Hematopoietic multipotent progenitor cell treated with erythropoietin and hydrocortisone succinate and interleukin-3 and kit ligand, for 8 days (in vitro differentiated cells): ENCODE data around the gene SLC7A7.
"Not testable (repeated sequence)": the region's sequence is repeated elsewhere in the genome, so short reads cannot be mapped to it uniquely, and the experiment has no call there.

Source experiments
- DNase-seq: peaks from one replicate; pipeline ENCODE4 v3.0.0-alpha.2; 2015

SLC7A7 gene

GRCh38 chr14:22820731-22821130 lies 5.5 kb upstream of the SLC7A7 start:
- DNase-seq = no peak

- no peak for DNase-seq
Measured at GRCh38 chr14:22819151-22819988, 4.1 kb upstream of the SLC7A7 start.

- DNase-seq = no peak
Measured at GRCh38 chr14:22814373-22814772, 862 bp downstream of the SLC7A7 start.

DNA sequence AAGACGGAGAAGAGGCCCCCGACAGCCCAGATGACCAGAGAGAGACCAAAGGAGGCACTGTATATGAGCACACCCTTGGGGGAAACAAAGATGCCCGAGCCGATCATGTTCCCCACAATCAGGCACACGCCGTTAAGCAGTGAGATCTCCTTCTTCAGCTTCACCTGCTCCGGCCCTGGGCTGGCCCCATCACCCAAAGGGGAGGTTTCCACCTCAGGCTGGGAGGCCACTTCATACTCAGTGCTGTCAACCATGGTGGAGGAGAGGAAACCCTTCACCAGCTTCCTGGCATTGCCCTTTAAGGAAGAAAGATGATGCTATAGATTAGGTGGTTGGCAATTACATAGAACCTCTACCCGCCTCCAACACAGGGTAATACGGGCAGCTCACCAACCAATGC lies 2.1 kb downstream of the SLC7A7 start:
- no peak for DNase-seq

DNA sequence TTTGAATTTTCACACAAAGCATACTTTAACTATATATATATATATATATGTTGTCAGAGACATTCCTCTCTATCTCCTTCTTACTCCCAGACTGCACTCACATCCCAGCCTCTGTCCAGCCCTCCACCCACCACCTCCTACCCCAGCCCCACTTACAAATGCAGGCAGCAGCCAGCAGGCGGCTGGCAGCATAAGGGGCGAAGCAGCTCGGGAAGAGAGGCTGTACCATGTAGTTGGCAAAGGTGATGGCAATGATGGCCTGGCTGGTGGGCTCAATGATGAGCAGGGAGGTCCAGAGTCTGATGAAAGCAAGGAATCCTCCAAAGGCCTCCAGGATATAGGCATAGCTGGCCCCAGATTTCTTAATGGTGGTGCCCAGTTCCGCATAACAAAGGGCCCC lies 2.5 kb downstream of the SLC7A7 start:
- no peak for DNase-seq

- DNase-seq = no peak
Measured at GRCh38 chr14:22811722-22812121, 3.5 kb downstream of the SLC7A7 start.

DNA sequence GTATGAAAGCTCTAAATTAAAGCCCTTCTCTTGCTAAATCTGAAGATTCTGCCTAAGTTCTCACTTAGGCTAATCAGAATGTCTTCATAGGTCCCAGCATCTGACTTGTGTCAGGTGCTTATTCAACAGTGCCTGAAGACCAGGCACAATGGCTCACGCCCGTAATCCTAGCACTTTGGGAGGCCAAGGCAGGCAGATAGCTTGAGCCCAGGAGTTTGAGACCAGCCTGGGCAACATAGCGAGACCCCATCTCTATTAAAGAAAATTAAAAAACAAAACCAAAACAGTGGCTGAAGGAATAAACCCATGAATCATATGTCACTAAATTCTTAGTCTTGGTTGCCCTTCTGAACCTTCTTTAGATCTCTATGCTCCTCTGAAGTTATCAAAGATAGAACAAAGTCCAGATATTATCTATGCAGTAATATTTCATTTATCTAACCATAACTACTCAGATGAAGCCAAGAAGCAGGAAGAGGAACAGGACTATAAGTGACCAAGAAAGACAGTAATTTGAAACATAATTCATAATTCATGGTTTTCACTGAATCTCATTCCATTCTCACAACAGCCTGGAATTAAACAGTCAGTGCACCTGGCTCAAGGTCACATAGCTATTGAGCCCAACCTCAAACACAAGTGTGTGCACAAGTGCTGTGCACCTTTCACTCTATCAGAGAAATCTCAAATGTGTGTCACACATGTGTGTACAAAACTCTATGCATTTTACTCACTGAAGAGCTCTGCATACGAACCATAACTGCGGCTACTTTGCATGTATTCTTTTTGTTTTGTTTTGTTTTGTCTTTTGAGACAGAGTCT lies 6.6 kb downstream of the SLC7A7 start:
- DNase-seq = no peak

- no peak for DNase-seq
Measured at GRCh38 chr14:22807432-22808087, 7.7 kb downstream of the SLC7A7 start.

DNA sequence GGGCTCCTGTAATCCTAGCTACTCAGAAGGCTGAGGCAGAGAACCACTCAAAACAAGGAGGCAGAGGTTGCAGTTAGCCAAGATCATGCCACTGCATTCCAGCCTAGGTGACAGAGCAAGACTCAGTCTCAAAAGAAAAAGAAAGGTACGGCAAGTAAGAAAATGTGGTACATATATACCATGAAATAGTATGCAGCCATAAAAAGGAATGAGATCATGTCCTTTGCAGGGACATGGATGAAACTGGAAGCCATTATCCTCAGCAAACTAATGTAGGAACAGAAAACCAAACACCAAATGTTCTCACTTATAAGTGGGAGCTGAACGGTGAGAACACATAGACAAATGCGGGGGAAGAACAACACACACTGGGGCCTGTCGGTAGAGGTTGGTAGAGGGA lies 10.0 kb downstream of the SLC7A7 start:
- not testable (repeated sequence) for DNase-seq

GRCh38 chr14:22803687-22803974 lies 11.6 kb downstream of the SLC7A7 start:
- no peak for DNase-seq

- no peak for DNase-seq
Measured at GRCh38 chr14:22802860-22803686, 12.2 kb downstream of the SLC7A7 start.

DNA sequence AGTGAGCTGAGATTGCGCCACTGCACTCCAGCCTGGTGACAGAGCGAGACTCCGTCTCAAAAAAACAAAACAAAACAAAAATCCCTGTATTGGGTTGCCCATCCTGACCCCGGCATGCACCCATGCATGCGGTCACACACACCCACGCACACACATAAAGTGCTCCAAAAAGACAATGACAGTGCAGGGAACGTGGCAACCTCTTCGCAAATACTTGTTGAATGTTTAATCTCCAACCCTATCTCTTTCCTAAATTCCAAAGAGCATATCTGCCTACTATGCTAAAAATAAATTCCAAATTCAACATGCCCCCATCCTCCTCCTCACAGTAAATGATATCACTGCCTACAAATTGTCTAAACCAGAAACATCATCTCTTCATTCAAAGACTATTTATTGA lies 13.5 kb downstream of the SLC7A7 start:
- no peak for DNase-seq

DNA sequence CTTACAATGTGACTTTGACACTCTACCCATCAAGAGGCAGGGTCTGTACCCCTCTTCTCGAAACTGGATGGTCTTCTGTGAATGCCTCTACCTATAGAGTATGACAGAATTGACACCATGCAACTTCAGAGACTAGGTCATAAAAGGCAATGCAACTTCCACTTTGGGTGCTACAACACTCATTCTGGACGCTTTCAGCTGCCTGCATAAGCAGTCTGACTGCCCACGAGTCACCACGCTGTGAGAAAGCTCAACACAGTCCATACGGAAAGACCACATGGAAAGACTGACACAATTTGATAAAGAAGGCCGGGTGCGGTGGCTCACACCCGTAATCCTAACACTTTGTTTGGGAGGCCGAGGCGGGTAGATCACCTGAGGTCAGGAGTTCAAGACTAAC lies 14.9 kb downstream of the SLC7A7 start:
- no peak for DNase-seq

DNA sequence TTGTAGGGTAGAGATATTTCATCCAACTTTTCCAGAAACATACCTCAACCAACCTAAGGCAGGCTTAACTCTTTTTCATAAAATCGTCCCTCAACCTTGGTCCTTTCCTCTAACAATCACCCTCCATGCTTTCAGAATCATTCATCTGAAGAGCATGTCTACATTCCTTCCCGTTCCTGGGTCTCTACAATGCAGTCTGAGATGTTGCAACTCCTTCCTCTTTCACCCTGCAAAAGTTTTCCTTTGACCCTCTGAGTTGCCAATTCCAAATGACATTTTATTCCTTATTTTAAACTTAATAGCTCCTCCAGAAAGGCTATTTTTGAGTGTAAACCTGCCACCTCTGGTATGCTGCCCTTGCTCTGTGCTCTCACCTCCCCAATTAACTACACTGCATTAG lies 16.7 kb downstream of the SLC7A7 start:
- DNase-seq = no peak

DNA sequence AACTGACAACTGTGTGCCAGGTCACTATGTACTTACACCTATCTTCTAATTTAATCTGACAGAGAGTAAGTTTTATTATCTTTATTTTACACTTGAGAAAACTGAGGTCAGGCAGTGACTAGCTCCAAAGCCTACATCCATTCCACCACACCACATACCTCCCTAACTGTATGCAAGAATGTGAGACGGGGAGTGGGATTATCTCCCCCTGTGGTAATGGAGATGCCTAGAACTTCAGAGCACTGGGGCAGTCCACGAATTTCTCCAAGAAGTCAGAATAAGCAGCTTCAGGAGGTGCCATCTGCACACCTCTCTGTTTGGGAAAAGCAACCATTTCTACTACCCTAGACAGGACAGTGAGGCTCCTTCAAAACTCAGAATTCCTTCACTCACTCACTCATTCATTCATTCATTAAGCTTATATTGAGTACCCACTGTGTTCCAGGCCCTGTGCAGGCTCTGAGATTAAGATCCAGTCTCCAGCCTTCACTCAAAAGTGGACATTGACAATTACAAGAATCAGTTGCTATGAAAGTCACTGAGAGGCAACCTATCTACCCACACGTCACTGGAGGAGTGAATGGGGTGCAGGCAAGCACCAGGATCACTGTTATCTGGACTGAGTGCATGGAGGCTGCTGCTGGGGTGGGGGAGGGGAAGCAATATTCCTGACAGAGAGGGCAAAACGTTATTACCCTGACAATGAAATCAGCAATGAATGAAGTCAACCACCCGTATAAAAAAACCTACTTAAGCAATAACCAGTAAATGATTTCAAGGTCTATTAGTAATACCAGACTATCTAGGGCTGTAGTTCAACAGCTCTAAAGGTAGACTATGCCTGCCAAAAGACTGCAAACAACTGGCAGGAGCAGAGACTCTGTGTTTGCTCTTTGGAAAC lies 18.0 kb downstream of the SLC7A7 start:
- DNase-seq = no peak

GRCh38 chr14:22796087-22796707 lies 19.0 kb downstream of the SLC7A7 start:
- DNase-seq = no peak

DNA sequence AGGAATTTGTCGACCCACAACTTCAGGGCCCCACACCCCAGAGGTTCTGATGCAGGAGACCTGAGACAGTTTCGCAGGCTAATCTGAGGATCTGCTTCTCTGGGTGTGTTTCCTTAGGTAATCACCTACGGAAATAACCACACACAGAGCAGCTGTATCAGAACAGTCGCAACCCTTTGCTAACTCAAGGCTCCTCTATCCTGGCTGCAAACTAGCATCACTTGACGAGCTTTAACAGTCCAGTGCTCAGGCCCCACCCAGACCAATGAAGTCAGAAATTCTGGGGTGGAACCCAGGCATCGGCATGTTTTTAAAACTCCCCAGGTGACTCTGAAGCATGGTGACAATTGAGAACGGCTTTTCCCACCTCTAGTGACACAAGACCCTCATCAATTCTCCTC lies 20.7 kb downstream of the SLC7A7 start:
- no peak for DNase-seq

GRCh38 chr14:22793976-22794375 lies 21.3 kb downstream of the SLC7A7 start:
- no peak for DNase-seq

DNA sequence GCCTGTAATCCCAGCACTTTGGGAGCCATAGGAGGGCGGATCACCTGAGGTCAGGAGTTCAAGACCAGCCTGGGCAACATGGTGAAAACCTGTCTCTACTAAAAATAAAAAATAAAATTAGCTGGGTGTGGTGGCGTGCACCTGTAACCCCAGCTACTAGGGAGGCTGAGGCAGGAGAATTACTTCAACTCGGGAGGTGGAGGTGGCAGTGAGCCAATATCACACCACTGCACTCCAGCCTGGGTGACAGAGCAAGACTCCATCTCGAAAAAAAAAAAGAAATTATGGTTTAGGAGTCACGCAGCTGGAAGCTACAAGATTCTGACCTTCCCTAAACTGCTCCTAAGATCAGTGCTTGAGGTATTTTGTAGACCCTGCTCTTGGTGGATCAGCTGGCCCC lies 21.7 kb downstream of the SLC7A7 start:
- DNase-seq = not testable (repeated sequence)

DNA sequence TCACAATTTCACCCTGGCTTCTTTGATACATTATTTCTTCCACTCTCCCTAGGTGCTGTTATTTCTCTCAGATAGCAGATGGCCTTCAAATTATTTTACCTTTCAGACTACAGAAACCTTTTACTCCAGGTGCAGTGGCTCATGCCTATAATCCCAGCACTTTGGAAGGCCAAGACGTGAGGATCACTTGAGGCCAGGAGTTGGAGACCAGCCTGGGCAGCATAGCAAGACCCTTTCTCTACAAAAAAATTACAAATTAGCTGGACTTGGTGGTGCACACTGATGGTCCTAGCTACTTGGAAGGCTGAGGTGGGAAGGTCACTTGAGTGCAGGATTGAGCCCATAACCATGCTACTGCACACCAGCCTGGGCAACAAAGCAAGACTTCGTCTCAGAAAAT lies 23.1 kb downstream of the SLC7A7 start:
- DNase-seq = no peak

- DNase-seq = no peak
Measured at GRCh38 chr14:22791301-22791700, 23.9 kb downstream of the SLC7A7 start.
